NT2/D1 (cell line): Measurements from ENCODE around the gene C10orf71.

ENCODE experiments used
- SUZ12 ChIP-seq: IDR thresholded peaks from 2 replicates; pipeline ENCODE4 v1.6.1; 2011; ENCODE audit not compliant: insufficient read length, insufficient read depth; ENCODE audit errors: extremely low read depth
- YY1 ChIP-seq: IDR thresholded peaks from 2 replicates; pipeline ENCODE4 v1.6.1; 2011; ENCODE audit not compliant: insufficient read length, insufficient read depth
- ZNF274 ChIP-seq: IDR thresholded peaks from 2 replicates; pipeline ENCODE4 v1.6.1; 2011; ENCODE audit warnings: mild to moderate bottlenecking, low read depth, low read length

- TF ChIP-seq YY1 (no peak), ZNF274 (no peak), SUZ12 (no peak)
Measured at GRCh38 chr10:49274886-49275285, 24.1 kb upstream of the C10orf71 start.
